Mucosa of rectum (tissue), 2 donors: ENCODE measurements around the gene CEP85.
"Not testable (repeated sequence)": the region's sequence is repeated elsewhere in the genome, so short reads cannot be mapped to it uniquely, and the experiment has no call there.

Experiments used
- H3K27ac ChIP-seq, 2 donors: one replicate each; pipeline ENCODE4 v1.7.0; 2013; ENCODE audit warnings: inconsistent platforms in 2 of 2, low read depth in 2 of 2, low read length in 2 of 2
- H3K27me3 ChIP-seq, 2 donors: one replicate each; pipeline ENCODE4 v1.7.0; 2013; ENCODE audit warnings: low read length in 2 of 2; ENCODE audit not compliant: control insufficient read depth in 2 of 2, insufficient read depth in 2 of 2
- H3K36me3 ChIP-seq, 2 donors: one replicate each; pipeline ENCODE4 v1.7.0; 2013; ENCODE audit warnings: low read length in 2 of 2; ENCODE audit not compliant: control insufficient read depth in 2 of 2, insufficient read depth in 2 of 2
- H3K4me1 ChIP-seq, 2 donors: one replicate each; pipeline ENCODE4 v1.7.0; 2013; ENCODE audit warnings: low read length in 2 of 2, mild to moderate bottlenecking in 1 of 2; ENCODE audit not compliant: control insufficient read depth in 2 of 2, insufficient read depth in 2 of 2
- H3K4me3 ChIP-seq, 2 donors: one replicate each; pipeline ENCODE4 v1.7.0; 2013; ENCODE audit warnings: low read length in 2 of 2
- H3K9ac ChIP-seq, 2 donors: one replicate each; pipeline ENCODE4 v1.7.0; 2013; ENCODE audit warnings: low read length in 2 of 2, low read depth in 1 of 2, mild to moderate bottlenecking in 1 of 2
- H3K9me3 ChIP-seq, 2 donors: one replicate each; pipeline ENCODE4 v1.7.0; 2013; ENCODE audit warnings: low read length in 2 of 2; ENCODE audit not compliant: control insufficient read depth in 2 of 2
- donor health status: healthy.
- donor health status: Normal muscosa, but diverticular disease.

Gene CEP85

DNA sequence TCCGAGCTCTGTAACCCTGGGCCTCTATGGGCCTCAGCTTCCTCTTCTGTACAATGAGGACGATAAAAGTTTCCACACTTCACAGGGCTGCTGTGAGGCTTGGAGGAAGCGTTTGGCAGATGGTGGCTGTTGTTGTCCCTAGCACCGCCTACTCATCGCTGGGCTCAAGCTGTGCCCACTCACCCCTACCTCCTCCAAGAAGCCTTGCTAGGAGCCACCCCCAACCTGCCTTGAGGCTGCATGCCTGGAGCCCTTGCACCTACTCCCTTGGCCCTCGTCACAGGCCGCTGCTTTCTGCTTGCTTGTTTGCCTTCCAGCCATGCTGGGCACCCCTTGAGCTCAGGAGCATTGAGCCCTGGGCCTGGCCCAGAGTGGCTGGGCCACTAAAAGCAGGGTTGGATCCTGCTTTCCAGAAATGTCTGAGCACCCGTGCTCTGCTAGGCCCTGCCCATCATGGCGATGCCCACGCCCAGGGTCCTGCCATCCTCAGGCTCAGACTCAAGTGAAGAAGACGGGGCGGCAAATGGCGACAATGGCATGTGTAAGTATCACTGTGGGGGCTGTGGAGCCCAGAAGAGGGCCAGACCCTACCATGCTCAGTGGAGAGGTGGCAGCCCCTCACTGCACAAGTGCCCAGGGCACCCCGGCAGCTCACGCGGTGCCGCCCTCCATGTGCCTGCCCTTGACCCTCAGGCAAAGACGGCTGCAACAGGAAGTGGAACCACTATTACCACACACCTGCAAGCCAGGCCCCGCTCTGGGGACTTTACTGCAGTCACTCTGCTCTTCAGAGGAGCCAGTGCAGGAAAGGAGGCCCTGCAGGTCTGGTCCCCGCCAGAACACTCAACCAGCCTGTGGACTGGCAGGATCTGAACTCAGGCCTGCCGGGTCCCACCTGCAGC lies 55.4 kb downstream of the CEP85 start:
- no peaks in the 10 kb centered on the region for H3K9me3 ChIP-seq
- H3K36me3 ChIP-seq: no peaks in the 10 kb centered on the region
- no peak overlapping the region for H3K9ac ChIP-seq
- no peaks in the 10 kb centered on the region for H3K27me3 ChIP-seq
- no peak overlapping the region for H3K4me3 ChIP-seq
- peaks cover 44 to 60% of the 10 kb centered on the region in 2 donors for H3K4me1 ChIP-seq
- H3K27ac ChIP-seq: peak overlapping the region; percentile 63 to 85

DNA sequence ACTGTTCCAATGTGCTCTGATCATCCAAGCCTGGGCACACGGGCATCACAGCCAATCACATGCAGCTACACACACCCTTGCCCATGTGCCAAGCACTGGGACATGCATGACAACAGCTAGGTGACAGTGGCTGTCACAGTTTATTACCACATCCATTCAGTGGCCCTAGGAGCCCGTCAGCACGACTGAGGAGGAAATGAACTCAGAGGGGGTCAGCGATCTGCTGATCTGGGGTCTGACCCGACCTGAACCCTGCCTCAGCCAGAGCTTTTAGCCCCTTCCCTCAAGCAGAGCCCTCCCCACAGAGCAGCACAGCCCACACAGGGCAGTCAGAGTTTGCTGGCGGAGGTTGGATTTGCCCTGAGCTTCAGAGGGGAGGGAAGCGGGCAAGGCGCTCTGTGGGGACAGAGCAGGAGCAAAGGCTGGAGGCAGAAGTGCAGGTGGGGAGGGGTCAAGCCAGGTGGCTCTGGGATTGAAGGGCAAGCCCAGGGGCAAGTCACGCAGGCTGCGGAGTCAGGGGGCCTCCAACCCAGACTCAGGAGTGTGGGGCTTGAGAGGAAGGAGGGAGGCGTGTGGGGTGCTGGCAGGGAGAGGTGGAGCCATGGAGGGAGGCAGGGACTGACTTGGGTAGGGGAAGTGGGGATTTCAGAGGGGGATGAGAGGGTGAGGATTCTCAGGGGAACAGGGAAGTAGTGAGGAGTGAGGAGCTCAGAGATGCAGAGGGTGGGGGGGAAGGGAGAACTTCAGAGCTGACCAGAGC lies 56.3 kb downstream of the CEP85 start:
- Histone ChIP-seq H3K27ac (peak overlapping the region; percentile 45 to 85), H3K36me3 (no peaks in the 10 kb centered on the region), H3K9ac (peak overlapping the region in 1 of 2 donors; percentile 1), H3K4me1 (peaks cover 35 to 53% of the 10 kb centered on the region in 2 donors), H3K27me3 (no peaks in the 10 kb centered on the region), H3K4me3 (no peak overlapping the region), H3K9me3 (no peaks in the 10 kb centered on the region)

DNA sequence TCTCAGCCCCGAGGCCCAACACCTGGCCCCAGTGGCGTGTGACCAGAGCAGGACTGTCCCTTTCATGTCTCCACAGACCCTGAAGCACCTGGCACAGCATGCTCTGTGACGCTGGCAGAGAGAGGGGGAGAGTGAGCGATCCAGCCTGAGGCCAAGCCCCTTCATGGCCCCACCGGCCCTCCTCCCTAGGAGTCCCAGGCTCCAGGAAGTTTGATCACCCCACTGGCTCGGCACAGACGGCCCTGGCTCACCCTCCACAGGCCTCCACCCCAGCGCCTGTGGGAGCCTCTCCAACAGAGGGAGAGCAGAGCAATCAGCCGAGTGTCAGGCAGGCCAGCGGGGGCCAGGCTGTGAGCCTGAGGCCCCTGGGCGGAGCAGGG lies 56.9 kb downstream of the CEP85 start:
- Histone ChIP-seq H3K4me1 (peaks cover 32 to 47% of the 10 kb centered on the region in 2 donors), H3K4me3 (no peak overlapping the region), H3K27ac (peak overlapping the region; percentile 28 to 85), H3K9ac (no peak overlapping the region), H3K36me3 (no peaks in the 10 kb centered on the region), H3K27me3 (no peaks in the 10 kb centered on the region), H3K9me3 (no peaks in the 10 kb centered on the region)

DNA sequence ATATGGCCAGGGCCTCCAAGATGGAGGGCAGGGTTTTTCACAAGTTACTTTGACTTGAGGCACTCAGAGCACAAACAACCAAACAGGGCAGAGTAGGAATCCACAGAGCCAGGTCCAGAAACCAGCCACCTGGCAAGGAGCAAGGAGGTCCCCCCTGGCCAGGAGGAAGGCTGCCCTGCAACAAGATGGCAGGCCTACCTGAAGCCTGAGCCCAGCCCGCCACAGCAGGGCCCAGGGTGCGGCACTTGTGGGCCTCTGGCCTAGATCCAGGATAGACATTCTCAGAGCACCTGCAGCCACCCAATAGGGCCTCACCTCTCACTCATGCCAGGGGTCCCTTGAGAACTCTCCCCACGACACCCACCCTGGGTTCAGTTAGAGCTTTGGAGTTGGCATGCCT lies 57.4 kb downstream of the CEP85 start:
- Histone ChIP-seq H3K9me3 (no peaks in the 10 kb centered on the region), H3K36me3 (no peaks in the 10 kb centered on the region), H3K27me3 (no peaks in the 10 kb centered on the region), H3K9ac (no peak overlapping the region), H3K4me3 (no peak overlapping the region), H3K4me1 (peaks cover 32 to 43% of the 10 kb centered on the region in 2 donors), H3K27ac (peak overlapping the region; percentile 28 to 85)

DNA sequence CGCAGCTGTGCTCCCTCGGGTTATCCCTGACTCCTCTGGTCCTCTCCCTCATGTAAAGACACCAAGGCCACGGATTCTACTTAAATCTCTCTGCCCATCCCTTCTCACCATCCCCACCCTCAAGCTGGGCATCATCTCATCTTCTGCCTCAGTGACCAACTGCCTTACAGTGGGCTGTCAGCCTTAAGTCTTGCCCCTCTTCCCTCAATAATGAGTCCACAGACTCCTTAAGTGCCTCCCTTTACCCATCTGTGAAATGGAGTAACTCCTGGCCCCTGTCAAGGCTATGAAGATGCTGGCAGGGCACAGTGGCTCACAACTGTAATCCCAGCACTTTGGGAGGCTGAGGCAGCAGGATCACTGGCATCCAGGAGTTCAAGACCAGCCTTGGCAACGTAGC lies 57.9 kb downstream of the CEP85 start:
- Histone ChIP-seq H3K27ac (peak overlapping the region in 1 of 2 donors; percentile 85), H3K4me1 (peaks cover 31 to 42% of the 10 kb centered on the region in 2 donors), H3K36me3 (no peaks in the 10 kb centered on the region), H3K9ac (no peak overlapping the region), H3K9me3 (no peaks in the 10 kb centered on the region), H3K27me3 (no peaks in the 10 kb centered on the region), H3K4me3 (no peak overlapping the region)

DNA sequence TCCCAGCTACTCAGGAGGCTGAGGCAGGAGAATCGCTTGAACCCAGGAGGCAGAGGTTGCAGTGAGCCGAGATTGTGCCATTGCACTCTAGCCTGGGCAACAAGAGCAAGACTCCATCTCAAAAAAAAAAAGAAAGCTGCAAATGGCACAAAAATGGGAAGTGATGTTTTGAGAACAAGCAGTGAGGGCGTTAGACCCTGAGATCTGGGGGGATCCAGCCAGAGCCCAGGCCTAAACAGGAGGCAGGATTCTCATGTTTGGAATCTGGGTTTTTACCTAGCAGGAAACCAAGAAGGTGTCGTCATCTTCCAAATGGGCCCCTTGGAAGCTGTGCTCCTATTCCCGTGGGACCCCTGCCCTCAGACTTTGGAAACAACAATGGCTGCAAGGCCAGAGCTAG lies 58.7 kb downstream of the CEP85 start:
- not testable (repeated sequence) for H3K27me3 ChIP-seq, H3K36me3 ChIP-seq, H3K9me3 ChIP-seq, H3K9ac ChIP-seq, H3K27ac ChIP-seq, H3K4me3 ChIP-seq
- peaks cover 27 to 38% of the 10 kb centered on the region in 2 donors for H3K4me1 ChIP-seq

DNA sequence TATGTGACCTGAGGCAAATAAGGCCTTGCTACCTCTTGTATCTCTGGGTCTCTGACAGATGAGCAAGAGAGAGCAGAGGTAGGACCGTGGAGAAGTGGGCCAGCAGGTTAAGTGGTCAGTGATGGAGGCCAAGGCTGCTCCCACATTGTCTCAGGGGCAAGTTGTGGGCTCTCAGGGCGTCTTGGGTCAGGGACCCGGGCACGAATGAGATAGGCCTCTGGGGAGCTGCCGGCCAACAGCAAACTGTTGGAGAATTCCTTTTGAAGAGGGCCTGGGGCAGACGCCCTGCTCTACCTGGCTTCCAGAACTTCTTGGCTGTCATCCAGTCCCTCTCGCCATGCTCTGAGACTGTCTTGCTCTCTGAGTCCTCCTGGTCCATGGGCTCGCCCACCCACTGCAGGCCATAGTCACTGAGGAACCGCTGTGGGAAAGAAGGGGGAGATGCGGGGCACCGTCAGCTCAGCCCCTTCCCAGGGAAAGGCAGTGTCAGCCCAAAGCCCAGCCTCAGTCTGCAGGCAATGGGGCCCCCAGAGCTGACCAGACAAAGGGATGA lies 60.0 kb downstream of the CEP85 start:
- Histone ChIP-seq H3K4me3 (no peak overlapping the region), H3K27me3 (no peaks in the 10 kb centered on the region)

DNA sequence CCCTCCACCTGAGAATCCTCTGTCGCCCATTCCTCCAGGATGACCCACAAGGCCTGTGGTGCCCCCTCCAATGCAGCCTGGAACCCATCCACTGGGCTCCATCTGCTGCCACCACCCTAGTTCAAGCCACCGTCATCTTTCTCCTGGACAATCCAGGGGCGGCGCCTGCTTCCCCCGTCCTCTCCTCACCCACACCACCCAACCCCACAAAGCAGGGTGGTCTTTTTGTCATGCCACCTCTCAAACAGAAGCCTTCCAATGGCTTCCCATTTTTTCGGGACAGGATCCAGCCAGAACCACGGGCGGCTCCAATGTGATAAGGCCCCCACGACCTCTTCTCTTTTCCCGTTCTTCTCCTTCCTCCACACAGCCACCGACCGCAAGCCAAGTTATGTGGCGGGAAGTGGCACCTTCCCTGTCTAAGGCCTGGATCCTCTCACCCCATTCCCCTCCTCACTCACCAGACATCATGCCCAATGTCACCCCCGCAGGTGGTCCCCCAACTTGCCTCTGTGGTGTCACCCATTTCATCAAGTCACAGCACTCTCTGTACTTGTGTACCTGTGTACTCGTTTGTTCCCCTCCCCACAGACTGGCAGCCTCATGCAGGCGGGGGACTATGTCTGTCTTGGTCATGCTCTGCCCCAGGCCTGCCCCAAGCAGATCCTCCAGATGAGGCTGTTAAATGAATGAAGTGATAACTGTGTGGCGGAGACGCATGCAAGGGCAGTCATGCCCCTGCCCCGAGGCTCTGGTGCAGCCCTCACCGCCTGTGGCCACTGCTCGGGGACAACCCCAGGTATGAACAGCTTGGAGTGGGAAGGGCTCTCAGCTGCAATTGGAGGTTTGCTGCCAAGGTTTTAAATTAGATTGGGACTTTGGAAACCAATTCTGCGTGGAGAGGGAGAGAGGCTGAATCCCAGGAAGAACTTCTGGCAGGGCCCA lies 61.5 kb downstream of the CEP85 start:
- no peak overlapping the region for H3K4me3 ChIP-seq
- H3K9ac ChIP-seq: no peak overlapping the region
- no peaks in the 10 kb centered on the region for H3K9me3 ChIP-seq
- H3K36me3 ChIP-seq: no peaks in the 10 kb centered on the region
- H3K27ac ChIP-seq: no peak overlapping the region
- H3K27me3 ChIP-seq: no peaks in the 10 kb centered on the region
- H3K4me1 ChIP-seq: peaks cover 4 to 11% of the 10 kb centered on the region in 2 donors

More for the DNA sequence above, 60.0 kb downstream of the CEP85 start:
- Histone ChIP-seq H3K27ac (no peak overlapping the region), H3K4me1 (peaks cover 17 to 26% of the 10 kb centered on the region in 2 donors), H3K9ac (no peak overlapping the region), H3K36me3 (no peaks in the 10 kb centered on the region), H3K9me3 (no peaks in the 10 kb centered on the region)

DNA sequence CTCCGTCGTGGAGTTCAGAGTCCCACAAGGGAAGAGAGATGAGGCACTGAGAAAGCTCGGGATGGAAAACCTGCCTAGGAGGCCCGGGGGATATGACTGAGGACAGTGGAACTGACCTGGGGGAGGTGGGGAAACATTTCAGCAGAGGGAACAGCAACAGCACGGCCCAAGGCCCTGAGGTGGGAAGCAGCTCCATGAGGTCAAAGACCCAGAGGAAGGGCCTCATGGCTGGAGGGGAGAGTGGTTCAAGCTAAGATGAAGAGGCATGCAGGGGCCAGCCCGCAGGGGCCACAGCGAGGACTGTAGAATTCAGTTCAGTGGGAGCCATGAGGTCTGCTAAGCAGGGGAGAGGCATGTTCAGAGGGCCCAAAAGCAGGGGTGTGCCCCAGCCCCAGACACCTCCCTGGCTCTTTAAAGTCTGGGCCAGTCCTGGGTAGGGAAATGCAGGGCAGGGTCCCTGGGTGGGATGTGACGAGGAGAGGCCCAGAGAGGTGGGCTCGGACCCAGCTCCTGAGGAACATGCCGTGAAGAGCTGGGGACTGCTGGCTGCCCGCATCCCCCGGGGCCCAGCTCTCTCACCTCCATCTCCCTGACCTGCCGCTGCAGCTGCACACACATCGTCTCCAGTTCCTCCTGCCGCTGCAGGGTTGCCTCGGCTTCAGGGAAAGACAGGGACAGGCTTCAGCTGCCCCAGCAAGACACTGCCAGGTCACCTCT lies 62.5 kb downstream of the CEP85 start:
- H3K4me1 ChIP-seq: peaks cover 0 to 6% of the 10 kb centered on the region in 2 donors
- no peak overlapping the region for H3K4me3 ChIP-seq
- no peaks in the 10 kb centered on the region for H3K9me3 ChIP-seq
- H3K27ac ChIP-seq: no peak overlapping the region
- no peaks in the 10 kb centered on the region for H3K36me3 ChIP-seq
- H3K9ac ChIP-seq: no peak overlapping the region
- H3K27me3 ChIP-seq: no peaks in the 10 kb centered on the region
